ENCODE measurements around the gene LTA4H. TPM values are rescaled to one million over a fixed set of nuclear protein-coding genes. Genes with fewer than 3 reads are reported as not detected.

Gene LTA4H
- total RNA-seq, 2 donors from 2014 or later = 112 to 141 TPM

- H3K27ac ChIP-seq (ENCODE audit: low read depth, low read length) = no peak overlapping the region
- H3K27me3 ChIP-seq (ENCODE audit: control insufficient read depth, insufficient read depth, low read length, poor library complexity, severe bottlenecking) = no peaks in the 10 kb centered on the region
- no peak overlapping the region for H3K4me3 Mint-ChIP-seq
- no peaks in the 10 kb centered on the region for H3K9me3 ChIP-seq (ENCODE audit: control insufficient read depth, low read length)
- H3K27ac Mint-ChIP-seq = no peak overlapping the region
- no peaks in the 10 kb centered on the region for H3K4me1 ChIP-seq (ENCODE audit: control insufficient read depth, insufficient read depth, low read length)
- no peaks in the 10 kb centered on the region for H3K9me3 Mint-ChIP-seq
- no peak overlapping the region for H3K9ac ChIP-seq (ENCODE audit: extremely low read depth, low read length, poor library complexity, severe bottlenecking)
- no peak for TF ChIP-seq CTCF (conservative IDR thresholded peaks at IDR 0.05)
- WGBS, 2 experiments (ENCODE audit: insufficient coverage in 1 of 2, insufficient read length in 1 of 2) = 94 to 96% methylated on average over 4 to 5 of the region's 5 CpGs
- H3K36me3 Mint-ChIP-seq (ENCODE audit: low read depth) = no peaks in the 10 kb centered on the region
- no peaks in the 10 kb centered on the region for H3K4me1 Mint-ChIP-seq
- DNase-seq = peak; percentile 28
- no peak overlapping the region for H3K4me3 ChIP-seq (ENCODE audit: low read length)
- peaks cover 9% of the 10 kb centered on the region for H3K27me3 Mint-ChIP-seq (ENCODE audit: insufficient read depth)
- no peaks in the 10 kb centered on the region for H3K36me3 ChIP-seq (ENCODE audit: control insufficient read depth, insufficient read depth, low read length)
These were observed 40.9 kb downstream of the LTA4H start for GRCh38 chr12:95994476-95994875.

GRCh38 chr12:95993907-95994306 is 41.5 kb downstream of the LTA4H start:
- H3K36me3 Mint-ChIP-seq (ENCODE audit: low read depth) = no peaks in the 10 kb centered on the region
- H3K4me3 Mint-ChIP-seq = no peak overlapping the region
- no peak overlapping the region for H3K9ac ChIP-seq (ENCODE audit: extremely low read depth, low read length, poor library complexity, severe bottlenecking)
- H3K9me3 ChIP-seq (ENCODE audit: control insufficient read depth, low read length) = no peaks in the 10 kb centered on the region
- TF ChIP-seq CTCF (conservative IDR thresholded peaks at IDR 0.05) = no peak
- DNase-seq = no peak
- H3K27me3 Mint-ChIP-seq (ENCODE audit: insufficient read depth) = peaks cover 9% of the 10 kb centered on the region
- H3K27me3 ChIP-seq (ENCODE audit: control insufficient read depth, insufficient read depth, low read length, poor library complexity, severe bottlenecking) = no peaks in the 10 kb centered on the region
- H3K9me3 Mint-ChIP-seq = no peaks in the 10 kb centered on the region
- H3K4me3 ChIP-seq (ENCODE audit: low read length) = no peak overlapping the region
- no peaks in the 10 kb centered on the region for H3K36me3 ChIP-seq (ENCODE audit: control insufficient read depth, insufficient read depth, low read length)
- WGBS, 2 experiments (ENCODE audit: insufficient coverage in 1 of 2, insufficient read length in 1 of 2) = 89 to 97% methylated on average over 4 to 7 of the region's 7 CpGs
- H3K4me1 Mint-ChIP-seq = no peaks in the 10 kb centered on the region
- H3K27ac Mint-ChIP-seq = no peak overlapping the region
- H3K27ac ChIP-seq (ENCODE audit: low read depth, low read length) = no peak overlapping the region
- no peaks in the 10 kb centered on the region for H3K4me1 ChIP-seq (ENCODE audit: control insufficient read depth, insufficient read depth, low read length)

- H3K27me3 Mint-ChIP-seq (ENCODE audit: insufficient read depth) = peaks cover 9% of the 10 kb centered on the region
- H3K4me3 ChIP-seq (ENCODE audit: low read length) = no peak overlapping the region
- H3K9ac ChIP-seq (ENCODE audit: extremely low read depth, low read length, poor library complexity, severe bottlenecking) = no peak overlapping the region
- H3K9me3 ChIP-seq (ENCODE audit: control insufficient read depth, low read length) = no peaks in the 10 kb centered on the region
- no peak overlapping the region for H3K27ac Mint-ChIP-seq
- H3K4me1 ChIP-seq (ENCODE audit: control insufficient read depth, insufficient read depth, low read length) = no peaks in the 10 kb centered on the region
- no peaks in the 10 kb centered on the region for H3K36me3 ChIP-seq (ENCODE audit: control insufficient read depth, insufficient read depth, low read length)
- 85 to 92% methylated on average over 3 to 7 of the region's 7 CpGs for WGBS, 2 experiments (ENCODE audit: insufficient coverage in 1 of 2, insufficient read length in 1 of 2)
- no peak overlapping the region for H3K4me3 Mint-ChIP-seq
- H3K9me3 Mint-ChIP-seq = no peaks in the 10 kb centered on the region
- no peak for TF ChIP-seq CTCF (conservative IDR thresholded peaks at IDR 0.05)
- peaks cover 5% of the 10 kb centered on the region for H3K27me3 ChIP-seq (ENCODE audit: control insufficient read depth, insufficient read depth, low read length, poor library complexity, severe bottlenecking)
- no peaks in the 10 kb centered on the region for H3K36me3 Mint-ChIP-seq (ENCODE audit: low read depth)
- peak; percentile 58 for DNase-seq
- H3K4me1 Mint-ChIP-seq = peaks cover 6% of the 10 kb centered on the region
- H3K27ac ChIP-seq (ENCODE audit: low read depth, low read length) = no peak overlapping the region
These were observed 45.3 kb downstream of the LTA4H start for GRCh38 chr12:95990136-95990535.
